ENCODE data around the gene ZBTB7C.

Gene ZBTB7C

GRCh38 chr18:48060346-48060745 lies 348.8 kb downstream of the ZBTB7C start:
- DNase-seq (ENCODE audit: low spot score), result no peak
- in situ Hi-C loops (cut with MboI; ENCODE audit: low sequenced_read_pairs, unreplicated experiment), result no loop called here
- TF ChIP-seq, protein P1, sequence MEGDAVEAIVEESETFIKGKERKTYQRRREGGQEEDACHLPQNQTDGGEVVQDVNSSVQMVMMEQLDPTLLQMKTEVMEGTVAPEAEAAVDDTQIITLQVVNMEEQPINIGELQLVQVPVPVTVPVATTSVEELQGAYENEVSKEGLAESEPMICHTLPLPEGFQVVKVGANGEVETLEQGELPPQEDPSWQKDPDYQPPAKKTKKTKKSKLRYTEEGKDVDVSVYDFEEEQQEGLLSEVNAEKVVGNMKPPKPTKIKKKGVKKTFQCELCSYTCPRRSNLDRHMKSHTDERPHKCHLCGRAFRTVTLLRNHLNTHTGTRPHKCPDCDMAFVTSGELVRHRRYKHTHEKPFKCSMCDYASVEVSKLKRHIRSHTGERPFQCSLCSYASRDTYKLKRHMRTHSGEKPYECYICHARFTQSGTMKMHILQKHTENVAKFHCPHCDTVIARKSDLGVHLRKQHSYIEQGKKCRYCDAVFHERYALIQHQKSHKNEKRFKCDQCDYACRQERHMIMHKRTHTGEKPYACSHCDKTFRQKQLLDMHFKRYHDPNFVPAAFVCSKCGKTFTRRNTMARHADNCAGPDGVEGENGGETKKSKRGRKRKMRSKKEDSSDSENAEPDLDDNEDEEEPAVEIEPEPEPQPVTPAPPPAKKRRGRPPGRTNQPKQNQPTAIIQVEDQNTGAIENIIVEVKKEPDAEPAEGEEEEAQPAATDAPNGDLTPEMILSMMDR (IDR thresholded peaks at IDR 0.05; ENCODE audit: borderline replicate concordance, control extremely low read depth, extremely low read depth, insufficient read depth, missing control alignments), result no peak

GRCh38 chr18:48059455-48060010 lies 349.6 kb downstream of the ZBTB7C start:
- TF ChIP-seq, protein P1 (IDR thresholded peaks at IDR 0.05; ENCODE audit: borderline replicate concordance, control extremely low read depth, extremely low read depth, insufficient read depth, missing control alignments), result no peak
- DNase-seq (ENCODE audit: low spot score), result no peak
- in situ Hi-C loops (cut with MboI; ENCODE audit: low sequenced_read_pairs, unreplicated experiment), result no loop called here

DNA sequence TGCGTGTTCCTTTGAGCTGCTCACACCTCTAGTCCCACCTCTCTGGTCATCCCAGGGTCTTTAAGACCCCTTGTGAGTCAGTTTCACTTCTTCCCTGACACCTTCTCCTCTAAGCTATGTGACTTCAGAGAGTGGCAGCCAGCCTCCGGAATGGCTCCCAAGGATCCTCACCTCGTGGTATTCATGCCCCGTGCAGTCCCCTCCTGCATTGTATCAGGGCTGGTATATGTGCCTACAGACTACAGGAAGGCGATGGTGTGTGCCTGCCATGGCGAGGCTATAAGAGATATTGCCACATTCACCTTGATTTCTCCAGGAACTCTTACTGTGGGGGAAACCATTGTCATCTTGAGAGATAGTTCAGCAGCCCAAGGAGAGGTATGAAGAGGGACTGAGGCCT lies 350.7 kb downstream of the ZBTB7C start:
- DNase-seq (ENCODE audit: low spot score), result no peak
- in situ Hi-C loops (cut with MboI; ENCODE audit: low sequenced_read_pairs, unreplicated experiment), result no loop called here
- TF ChIP-seq, protein P1 (IDR thresholded peaks at IDR 0.05; ENCODE audit: borderline replicate concordance, control extremely low read depth, extremely low read depth, insufficient read depth, missing control alignments), result no peak

DNA sequence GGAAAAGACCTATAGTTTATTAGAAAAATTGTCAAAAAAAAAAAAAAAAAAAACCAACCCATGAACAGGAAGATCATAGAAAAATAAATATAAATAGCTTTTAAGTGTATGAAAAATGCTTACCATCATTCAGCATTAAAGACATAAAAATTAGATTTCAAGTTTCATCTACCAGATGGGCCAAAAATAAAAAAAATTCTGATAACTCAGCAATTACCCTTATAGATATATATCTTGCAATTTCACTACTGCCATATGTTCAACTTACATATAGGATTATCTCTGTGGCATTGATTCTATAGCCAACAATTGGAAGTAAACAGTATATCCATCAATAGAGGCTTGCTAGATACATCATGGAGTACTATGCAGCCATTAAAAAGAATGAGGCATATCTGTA lies 352.2 kb downstream of the ZBTB7C start:
- TF ChIP-seq, protein P1 (IDR thresholded peaks at IDR 0.05; ENCODE audit: borderline replicate concordance, control extremely low read depth, extremely low read depth, insufficient read depth, missing control alignments), result no peak
- in situ Hi-C loops (cut with MboI; ENCODE audit: low sequenced_read_pairs, unreplicated experiment), result no loop called here
- no peak for DNase-seq (ENCODE audit: low spot score)

- in situ Hi-C loops (cut with MboI; ENCODE audit: low sequenced_read_pairs, unreplicated experiment), result no loop called here
- no peak for DNase-seq (ENCODE audit: low spot score)
- TF ChIP-seq, protein P1 (IDR thresholded peaks at IDR 0.05; ENCODE audit: borderline replicate concordance, control extremely low read depth, extremely low read depth, insufficient read depth, missing control alignments), result no peak
Observed at GRCh38 chr18:48055351-48055750, 353.8 kb downstream of the ZBTB7C start.

DNA sequence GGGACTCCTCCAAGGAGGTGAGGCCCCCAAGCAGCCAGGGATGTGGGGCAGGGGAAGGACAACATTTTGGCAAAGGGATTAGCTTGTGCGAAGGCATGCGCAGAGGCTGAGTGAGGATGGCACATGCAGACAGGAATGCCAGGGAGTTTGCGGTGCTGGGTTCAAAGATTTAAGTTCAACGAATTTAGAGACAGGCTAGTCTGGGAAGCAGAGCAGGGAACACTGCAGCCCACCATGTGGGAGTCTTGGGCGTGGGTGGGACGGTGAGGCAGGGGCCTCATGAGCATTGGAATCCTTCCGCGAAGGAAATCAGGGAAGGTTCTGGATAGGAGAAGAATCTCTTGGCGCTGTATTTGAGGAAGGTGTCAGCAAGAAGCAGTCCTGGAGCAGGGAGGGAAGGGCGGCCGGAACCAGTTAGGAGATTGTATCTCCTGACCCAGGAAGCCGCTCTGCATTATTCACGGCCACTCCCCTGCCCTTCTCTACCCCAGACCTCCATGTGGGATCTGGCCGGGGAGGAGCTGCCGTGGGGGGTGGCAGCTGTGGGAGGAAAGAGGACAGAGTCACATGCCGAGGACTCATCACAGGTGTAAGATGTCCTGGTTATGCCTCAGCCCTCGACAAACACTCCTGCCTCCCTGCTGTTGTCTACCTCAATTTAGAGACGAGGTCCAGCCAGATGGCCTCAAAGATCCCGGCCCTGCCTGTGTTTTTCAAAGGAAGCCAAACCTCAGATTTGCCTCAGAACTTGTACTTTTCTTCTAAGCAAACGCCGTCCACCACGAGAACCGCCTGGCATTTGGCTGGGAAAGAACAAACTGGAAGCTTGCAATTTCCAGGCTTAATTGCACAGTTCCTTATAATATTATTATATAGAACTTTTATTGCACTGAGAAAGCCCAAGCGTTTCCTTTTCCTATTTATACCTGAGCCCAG lies 355.0 kb downstream of the ZBTB7C start:
- in situ Hi-C loops (cut with MboI; ENCODE audit: low sequenced_read_pairs, unreplicated experiment), result no loop called here
- TF ChIP-seq, protein P1 (IDR thresholded peaks at IDR 0.05; ENCODE audit: borderline replicate concordance, control extremely low read depth, extremely low read depth, insufficient read depth, missing control alignments), result no peak
- no peak for DNase-seq (ENCODE audit: low spot score)
